ENCODE results near the gene SMPD4.
"Not testable (repeated sequence)": the region's sequence is repeated elsewhere in the genome, so short reads cannot be mapped to it uniquely, and the experiment has no call there.

DNA sequence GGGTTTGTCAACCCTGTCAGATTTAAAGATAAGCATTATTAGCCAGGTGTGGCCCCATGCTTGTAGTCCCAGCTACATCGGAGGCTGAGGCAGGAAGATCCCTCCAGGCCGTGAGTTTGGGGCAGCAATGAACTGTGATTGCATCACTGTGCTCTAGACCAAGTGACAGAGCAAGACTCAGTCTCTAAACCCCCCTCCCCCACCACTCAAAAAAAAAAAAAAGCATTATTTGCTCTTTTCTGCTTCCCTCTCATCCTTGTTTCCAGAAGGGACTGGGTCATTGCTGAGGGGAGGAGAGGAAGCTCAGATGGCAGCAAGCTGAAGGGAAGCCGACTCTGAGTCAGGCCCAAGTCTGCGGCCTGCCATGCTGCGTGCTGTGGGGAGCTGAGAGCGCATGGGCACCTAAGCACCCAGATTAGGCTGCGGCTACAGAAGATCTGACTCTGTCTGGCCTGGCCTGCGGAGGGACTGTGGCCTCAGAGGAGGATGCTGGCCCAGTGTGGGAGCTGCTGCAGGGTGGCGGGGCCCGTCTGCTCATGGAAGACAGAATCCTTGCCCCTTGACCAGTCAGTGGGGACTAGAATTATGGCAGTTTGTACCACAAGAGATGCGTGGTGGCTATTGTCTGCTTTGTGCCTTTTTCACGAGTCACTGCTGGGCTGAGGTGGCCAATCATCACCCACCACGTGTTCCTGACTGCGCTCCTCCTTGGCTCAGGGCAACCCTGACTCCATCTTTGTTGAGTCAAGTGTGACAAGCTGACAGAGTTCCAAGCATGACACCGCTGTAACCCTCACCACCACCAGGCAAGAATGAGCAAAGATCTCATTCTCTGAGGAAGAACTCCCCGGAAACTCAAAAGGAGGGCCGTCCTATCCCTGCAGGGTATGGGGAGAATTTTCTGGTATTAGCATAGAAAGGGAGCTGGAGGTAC is 6.7 kb upstream of the SMPD4 start:
- not testable (repeated sequence) for TF ChIP-seq EP300, CTCF, POLR2A (IDR thresholded peaks at IDR 0.05)
